Effector memory CD4-positive, alpha-beta T cell (primary cell): Measurements from ENCODE around the gene TNIP2.
A peak's percentile ranks its signal among the peaks of the same experiment; 100 is the strongest.

Experiments
- DNase-seq, 3 donors: peaks; one replicate each; pipeline ENCODE4 v3.0.0-alpha.2; 2020
- H3K27ac ChIP-seq: 2 replicates; pipeline ENCODE4 v1.7.0; 2013; ENCODE audit warnings: mild to moderate bottlenecking, low read length, moderate library complexity; ENCODE audit not compliant: insufficient read depth, poor library complexity, severe bottlenecking
- H3K27me3 ChIP-seq: replicated peaks from 2 replicates; pipeline ENCODE4 v1.7.0; 2013; ENCODE audit warnings: mild to moderate bottlenecking, low read length; ENCODE audit not compliant: insufficient read depth, control insufficient read depth, poor library complexity, severe bottlenecking
- H3K36me3 ChIP-seq: 2 replicates; pipeline ENCODE4 v1.7.0; 2013; ENCODE audit warnings: mild to moderate bottlenecking, low read length, moderate library complexity; ENCODE audit not compliant: control insufficient read depth, insufficient read depth
- H3K4me1 ChIP-seq: 2 replicates; pipeline ENCODE4 v1.7.0; 2013; ENCODE audit warnings: low read length, mild to moderate bottlenecking; ENCODE audit not compliant: control insufficient read depth, insufficient read depth, poor library complexity, severe bottlenecking
- H3K4me3 ChIP-seq: 2 replicates; pipeline ENCODE4 v1.7.0; 2013; ENCODE audit warnings: low read length, low read depth, mild to moderate bottlenecking; ENCODE audit not compliant: insufficient read depth, poor library complexity, severe bottlenecking
- H3K9me3 ChIP-seq: 2 replicates; pipeline ENCODE4 v1.7.0; 2013; ENCODE audit warnings: mild to moderate bottlenecking, low read length, moderate library complexity; ENCODE audit not compliant: control insufficient read depth

The TNIP2 gene

DNA sequence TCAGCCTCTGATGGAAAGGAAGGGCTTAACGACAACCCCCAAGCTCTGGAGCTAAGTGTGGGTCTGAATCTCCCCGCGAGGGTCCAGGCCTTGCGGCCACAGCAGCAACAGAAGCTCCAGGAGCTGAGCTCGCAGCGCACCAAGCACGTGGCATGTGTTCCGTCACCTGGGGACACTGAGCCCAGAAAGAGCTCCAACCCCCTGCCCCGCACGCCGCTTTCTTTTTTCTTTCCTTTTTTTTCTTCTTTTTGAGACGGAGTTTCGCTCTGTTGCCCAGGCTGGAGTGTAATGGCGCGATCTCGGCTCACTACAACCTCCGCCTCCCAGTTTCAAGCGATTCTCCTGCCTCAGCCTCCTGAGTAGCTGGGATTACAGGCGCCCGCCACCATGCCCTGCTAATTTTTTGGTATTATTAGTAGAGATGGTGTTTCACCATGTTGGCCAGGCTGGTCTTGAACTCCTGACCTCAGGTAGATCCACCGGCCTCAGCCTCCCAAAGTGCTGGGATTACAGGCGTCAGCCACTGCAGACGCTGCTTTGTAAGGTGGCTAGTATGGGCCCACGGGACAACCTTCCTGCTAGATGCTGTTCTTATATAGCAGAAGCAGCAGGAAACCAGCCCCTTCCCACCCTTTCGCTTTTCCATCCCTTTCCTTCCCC, 685 bp upstream of the TNIP2 start:
- H3K27ac ChIP-seq, result no peak overlapping the region
- H3K4me1 ChIP-seq, result peaks cover 14% of the 10 kb centered on the region
- H3K4me3 ChIP-seq, result peak overlapping the region; percentile 38
- H3K36me3 ChIP-seq, result peaks cover 6% of the 10 kb centered on the region
- no peaks in the 10 kb centered on the region for H3K9me3 ChIP-seq
- no peaks in the 10 kb centered on the region for H3K27me3 ChIP-seq
- DNase-seq, result no peak

DNA sequence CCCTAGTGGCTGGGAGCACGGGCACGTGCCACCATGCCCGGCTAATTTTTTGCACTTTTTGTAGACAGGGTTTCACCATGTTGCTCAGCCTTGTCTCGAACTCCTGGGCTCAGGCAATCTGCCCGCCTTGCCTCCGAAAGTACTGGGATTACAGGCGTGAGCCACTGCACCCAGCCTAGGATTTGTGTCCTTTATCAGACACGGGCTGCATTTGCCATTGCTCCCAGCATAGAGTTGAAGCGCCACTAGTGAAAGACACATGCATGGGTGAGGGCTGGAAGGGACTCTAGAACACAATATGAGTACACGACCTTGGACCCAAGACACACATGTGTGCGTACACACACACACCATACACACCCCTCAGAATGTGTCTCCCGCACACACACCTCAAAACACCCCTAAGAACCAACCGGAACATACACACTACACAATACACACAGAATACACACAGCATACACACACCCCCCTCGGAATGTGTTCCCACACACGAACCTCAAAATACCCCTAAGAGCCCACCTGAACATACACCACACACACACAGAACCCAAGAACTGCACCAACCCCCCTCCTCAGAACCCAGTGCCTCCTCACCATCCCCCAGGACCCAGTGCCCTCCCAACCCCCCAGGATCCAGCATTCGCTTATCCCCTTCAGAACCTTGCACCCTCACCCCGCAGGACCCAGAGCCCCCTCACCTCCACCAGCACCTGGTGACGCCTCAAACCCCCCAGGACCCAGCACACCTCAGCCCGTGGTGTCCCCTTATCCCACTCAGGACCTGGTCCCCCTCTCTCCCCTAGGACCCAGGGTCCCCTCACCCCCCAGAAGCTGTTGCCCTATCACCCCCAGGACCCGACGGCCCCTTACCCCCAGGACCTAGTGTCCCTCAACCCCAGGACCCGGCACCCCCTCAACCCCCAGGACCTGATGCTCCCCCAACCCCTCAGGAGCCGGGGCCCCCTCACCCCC, 1.0 kb downstream of the TNIP2 start:
- H3K27me3 ChIP-seq, result no peaks in the 10 kb centered on the region
- peak overlapping the region; percentile 77 for H3K4me3 ChIP-seq
- peak overlapping the region; percentile 82 for H3K27ac ChIP-seq
- no peaks in the 10 kb centered on the region for H3K9me3 ChIP-seq
- DNase-seq, result no peak
- peaks cover 14% of the 10 kb centered on the region for H3K4me1 ChIP-seq
- peaks cover 6% of the 10 kb centered on the region for H3K36me3 ChIP-seq

DNA sequence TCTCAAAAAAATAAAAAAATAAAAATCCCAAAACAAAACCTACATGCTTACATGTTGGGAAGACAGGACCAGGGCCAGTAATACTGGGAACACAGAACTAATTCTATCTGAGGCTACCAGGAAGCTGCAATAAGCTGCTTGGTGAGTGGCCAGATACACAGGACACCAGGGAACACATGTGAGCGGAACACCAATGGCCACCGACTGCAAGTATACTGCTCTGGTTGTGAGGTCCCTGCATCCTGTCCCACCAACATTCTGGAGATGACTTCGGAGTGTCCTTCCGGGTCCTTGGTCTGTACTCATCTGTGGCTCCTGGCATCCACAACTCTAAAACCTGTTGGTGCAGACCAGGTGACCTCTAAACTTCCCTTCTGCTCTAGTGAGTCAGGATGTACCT, 2.7 kb downstream of the TNIP2 start:
- Histone ChIP-seq H3K4me1 (peaks cover 14% of the 10 kb centered on the region), H3K27ac (peak overlapping the region; percentile 4), H3K27me3 (no peaks in the 10 kb centered on the region), H3K4me3 (no peak overlapping the region), H3K9me3 (no peaks in the 10 kb centered on the region), H3K36me3 (peaks cover 6% of the 10 kb centered on the region)
- no peak for DNase-seq

DNA sequence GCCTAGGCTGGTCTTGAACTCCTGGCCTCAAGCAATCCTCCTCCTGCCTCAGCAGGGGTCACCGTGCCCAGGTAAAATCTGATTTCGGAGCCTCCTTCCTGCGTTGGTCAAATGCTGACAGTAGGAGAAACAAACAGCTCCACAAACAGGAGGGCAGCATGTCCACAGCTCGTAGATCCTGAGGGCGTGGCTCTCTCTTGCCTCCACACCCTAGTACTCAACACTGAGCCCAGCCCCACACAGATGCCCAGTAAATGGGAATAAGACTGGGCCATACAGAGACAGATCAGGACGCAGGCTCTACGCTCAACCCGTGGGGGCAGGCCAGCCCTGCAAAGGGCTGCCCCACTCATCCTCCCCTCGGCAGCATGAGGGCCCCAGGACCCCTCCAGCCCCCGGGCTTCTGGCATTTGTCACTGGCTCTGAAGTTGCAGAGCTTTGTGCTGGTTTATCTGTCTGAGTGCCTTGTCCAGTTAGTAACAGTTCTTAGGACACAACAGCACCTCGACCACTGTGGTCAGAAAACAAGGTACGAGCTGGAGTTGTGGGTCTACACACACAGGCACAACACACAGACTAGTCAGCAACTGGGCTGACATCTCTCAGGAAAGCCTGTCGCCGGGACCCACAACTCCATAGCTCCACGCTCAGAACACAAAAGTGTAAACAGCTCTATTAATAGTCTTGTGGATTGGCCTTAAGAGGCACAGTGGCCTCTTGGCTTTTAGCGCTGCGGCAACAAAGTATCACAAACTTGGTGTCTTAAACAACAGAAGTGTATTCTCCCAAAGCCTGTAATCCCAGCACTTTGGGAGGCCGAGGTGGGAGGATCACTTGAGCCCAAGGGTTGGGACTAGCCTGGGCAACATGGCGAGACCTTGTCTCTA, 5.2 kb downstream of the TNIP2 start:
- Histone ChIP-seq H3K9me3 (no peaks in the 10 kb centered on the region), H3K36me3 (peaks cover 21% of the 10 kb centered on the region), H3K4me1 (peaks cover 27% of the 10 kb centered on the region), H3K27ac (no peak overlapping the region), H3K4me3 (no peak overlapping the region), H3K27me3 (no peaks in the 10 kb centered on the region)
- DNase-seq, result no peak

DNA sequence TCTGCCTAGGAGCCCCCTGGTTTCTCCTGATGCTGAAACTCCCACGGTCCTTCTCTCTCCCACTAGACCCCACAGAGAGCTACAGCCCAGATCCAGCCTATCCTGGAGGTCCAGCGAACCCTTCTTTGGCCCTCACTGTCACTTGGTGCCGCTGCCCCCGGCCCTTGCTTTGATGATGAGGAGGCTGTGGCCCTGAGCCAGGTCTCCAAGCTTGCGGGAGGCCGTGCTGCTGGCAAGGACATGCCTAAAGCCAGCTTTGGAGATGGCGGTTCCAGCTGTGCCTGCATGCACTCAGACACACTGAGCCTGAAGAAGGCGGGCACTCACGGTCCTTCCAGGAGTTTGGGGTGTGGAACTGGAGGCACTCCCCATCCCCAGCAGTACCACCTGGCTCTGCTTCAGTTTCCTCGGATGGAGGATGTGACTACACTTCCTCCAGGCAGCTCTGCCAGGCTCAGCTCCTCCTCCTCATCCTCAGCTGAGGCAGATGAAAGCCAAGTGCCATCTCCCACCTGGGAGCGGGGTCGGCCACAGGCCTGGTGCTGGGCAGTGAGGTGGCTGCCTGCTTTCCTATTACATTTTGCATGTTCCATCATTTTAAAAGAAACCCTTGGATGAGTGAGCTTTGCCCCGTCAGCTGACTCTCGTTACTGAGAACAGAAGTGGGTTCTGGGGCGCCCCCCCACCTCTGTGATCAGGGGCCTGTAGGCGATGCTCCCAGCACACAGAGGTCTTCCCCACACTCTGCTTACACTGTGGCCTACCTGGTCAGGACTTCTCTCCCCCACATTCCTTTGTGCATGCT, 9.0 kb downstream of the TNIP2 start:
- no peak for DNase-seq
- H3K27ac ChIP-seq, result peak overlapping the region; percentile 89
- H3K27me3 ChIP-seq, result no peaks in the 10 kb centered on the region
- peaks cover 23% of the 10 kb centered on the region for H3K4me1 ChIP-seq
- no peaks in the 10 kb centered on the region for H3K9me3 ChIP-seq
- H3K36me3 ChIP-seq, result peaks cover 51% of the 10 kb centered on the region
- no peak overlapping the region for H3K4me3 ChIP-seq

DNA sequence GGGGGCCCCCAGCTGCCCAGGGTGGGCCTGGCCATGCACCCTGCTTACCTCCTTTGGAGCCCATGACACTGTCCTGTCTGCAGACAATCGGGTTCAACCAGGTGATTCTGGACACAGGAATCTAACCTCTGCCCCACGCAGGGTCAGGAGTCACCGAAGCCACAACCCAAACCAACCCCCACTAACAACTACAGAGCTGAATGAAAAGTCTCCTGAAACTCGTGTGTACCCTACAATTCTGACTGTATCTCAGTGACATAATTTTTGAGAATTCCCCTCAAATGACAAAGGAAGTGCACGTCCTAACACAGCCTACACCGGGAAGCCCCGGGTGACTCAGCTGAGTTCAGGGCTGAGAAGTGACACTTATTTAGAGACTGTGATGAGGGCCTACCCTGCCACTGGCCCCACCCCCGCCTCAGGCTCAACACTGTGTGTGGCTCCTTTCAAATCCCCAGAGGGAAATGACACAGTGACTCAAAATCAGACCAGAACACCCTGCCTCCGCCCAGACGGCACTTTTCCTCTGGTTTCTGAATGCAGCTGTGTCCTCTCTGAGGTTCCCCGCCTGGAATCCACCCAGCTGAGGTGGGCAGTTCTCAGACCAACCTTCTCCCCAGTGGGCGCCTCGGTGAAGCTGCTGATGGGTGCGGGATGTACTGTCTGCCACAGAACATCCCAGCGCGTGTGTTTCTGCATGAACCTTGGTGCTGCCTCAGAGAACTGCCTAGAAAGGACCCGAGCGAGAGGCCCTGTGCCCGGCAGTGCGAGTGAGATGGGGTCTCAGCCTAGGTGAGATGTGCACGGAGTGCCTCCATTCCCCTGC, 9.9 kb downstream of the TNIP2 start:
- no peaks in the 10 kb centered on the region for H3K9me3 ChIP-seq
- H3K4me3 ChIP-seq, result no peak overlapping the region
- H3K27me3 ChIP-seq, result no peaks in the 10 kb centered on the region
- H3K4me1 ChIP-seq, result peaks cover 23% of the 10 kb centered on the region
- H3K36me3 ChIP-seq, result peaks cover 53% of the 10 kb centered on the region
- DNase-seq, result peak; percentile 79 to 89 (median 84)
- peak overlapping the region; percentile 89 for H3K27ac ChIP-seq

DNA sequence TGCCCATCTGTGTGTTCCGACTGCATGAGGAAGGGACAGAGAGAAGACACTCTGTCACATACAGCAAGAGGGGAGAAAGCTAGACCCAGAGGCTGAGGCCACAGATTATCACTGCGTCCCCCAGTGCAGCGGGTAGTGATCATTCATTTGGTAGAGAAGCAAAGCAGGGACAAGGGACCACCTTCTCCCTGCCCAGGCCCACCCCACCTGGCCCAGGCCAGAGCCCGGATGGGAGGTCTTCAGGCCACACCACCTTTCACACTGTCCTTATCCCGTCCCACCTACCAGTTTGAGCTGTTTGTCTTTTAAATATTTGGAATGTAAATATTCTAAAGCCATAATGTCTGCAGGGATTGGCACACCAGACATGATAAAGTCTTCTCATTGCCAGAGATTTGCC, 10.6 kb downstream of the TNIP2 start:
- Histone ChIP-seq H3K9me3 (no peaks in the 10 kb centered on the region), H3K27me3 (no peaks in the 10 kb centered on the region), H3K4me3 (no peak overlapping the region), H3K27ac (peak overlapping the region; percentile 89), H3K4me1 (peaks cover 23% of the 10 kb centered on the region), H3K36me3 (peaks cover 53% of the 10 kb centered on the region)
- DNase-seq, result no peak

DNA sequence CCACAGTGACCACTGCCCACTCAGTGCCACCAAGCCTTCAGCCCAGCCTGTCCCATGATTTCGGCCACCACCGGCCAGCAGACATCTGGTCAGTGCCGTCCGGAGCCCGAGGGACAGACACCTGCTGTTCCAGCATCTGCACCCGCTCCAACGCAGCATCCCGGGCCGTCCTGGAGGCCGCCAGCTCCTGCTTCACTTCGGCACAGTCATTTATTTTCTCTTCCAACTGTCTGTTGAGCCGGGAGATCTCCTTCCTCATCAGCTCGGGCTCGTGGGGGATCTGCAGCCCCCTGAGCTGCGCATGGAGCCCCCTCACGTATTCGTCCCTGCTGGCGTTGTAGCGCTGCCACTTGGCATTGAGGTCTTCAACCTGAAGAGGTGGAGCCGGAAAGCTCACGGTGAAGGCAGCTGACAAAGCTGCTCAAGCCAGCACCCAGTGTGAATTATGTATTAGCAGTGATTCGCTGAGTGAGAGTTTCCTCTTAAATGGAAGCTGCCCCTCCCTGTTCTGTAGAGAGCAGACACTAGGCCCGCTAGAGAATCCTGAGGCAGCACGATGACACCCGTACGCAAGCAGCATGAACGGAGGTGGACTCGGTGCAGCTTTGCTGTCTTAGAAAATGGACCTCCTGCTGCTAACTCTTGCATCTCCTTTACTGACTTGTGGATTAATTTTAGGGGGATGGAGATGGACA, 11.4 kb downstream of the TNIP2 start:
- Histone ChIP-seq H3K4me1 (peaks cover 23% of the 10 kb centered on the region), H3K9me3 (no peaks in the 10 kb centered on the region), H3K36me3 (peaks cover 53% of the 10 kb centered on the region), H3K27me3 (no peaks in the 10 kb centered on the region), H3K4me3 (no peak overlapping the region), H3K27ac (peak overlapping the region; percentile 89)
- no peak for DNase-seq
